K562 (cell line): ENCODE data around the gene TCEAL5. TPM values are rescaled to one million over a fixed set of nuclear protein-coding genes. Genes with fewer than 3 reads are reported as not detected.

Experiments
- ATAC-seq: fragments of 200-7000 bp; cut with Tn5 transposase; 3 replicates; pipeline ENCODE4 v1.9.1; 2020; ENCODE audit warnings: moderate library complexity
- BruUV-seq: library from RNA; stranded (reverse); fragments of 400-500 nt; replicated peaks from 2 replicates; lab custom pipeline; 2021; lab: Mats Ljungman, UMichigan
- CTCF ChIA-PET: fragments of 300-600 bp; formaldehyde crosslinking; extraction: SDS; loops from one replicate; lab custom pipeline; 2021; ENCODE audit warnings: low intra/inter-chr PET ratio; lab: Yijun Ruan, JAX
- POLR2A ChIA-PET: fragments of 300-600, 350-650 bp; sonication (Branson Sonifier 250); formaldehyde crosslinking; extraction: SDS; loops from one replicate; lab custom pipeline; 2021; ENCODE audit warnings: antibody characterized with exemption, inconsistent platforms; lab: Yijun Ruan, JAX
- DNase-seq, 4 experiments: peaks; one replicate each; pipeline versions ENCODE4 v3.0.0 to v3.0.0-alpha.2; 2011 to 2018; ENCODE audit warnings: low spot score in 3 of 4, mixed read lengths in 3 of 4; ENCODE audit errors: extremely low read depth in 1 of 4
- FAIRE-seq: peaks from 2 replicates; lab custom pipeline; 2011; peaks lifted over from hg19 to GRCh38; lab: Jason Lieb, UNC
- H2AFZ ChIP-seq: 2 replicates; pipeline ENCODE4 v1.6.0; 2011; ENCODE audit warnings: low read depth, low read length, control low read depth, inconsistent platforms
- H3K27ac ChIP-seq: fragments of 200-600 bp; 3 replicates; pipeline ENCODE4 v1.8.0; 2011; ENCODE audit warnings: low read depth, mild to moderate bottlenecking, control low read depth, inconsistent platforms, low read length, moderate library complexity, mixed read lengths; ENCODE audit errors: extremely low read depth
- H3K27me3 ChIP-seq, 2 experiments: fragments of 300-600 bp in 1 of 2; 2 replicates in 1 of 2; 3 replicates in 1 of 2; pipeline versions ENCODE4 v1.6.0 to v1.8.0; 2011; ENCODE audit warnings: inconsistent platforms in 2 of 2, low read length in 2 of 2, mild to moderate bottlenecking in 1 of 2, mixed read lengths in 1 of 2, moderate library complexity in 1 of 2; ENCODE audit not compliant: control insufficient read depth in 2 of 2, insufficient read depth in 2 of 2
- H3K36me3 ChIP-seq: fragments of 300-600 bp; 3 replicates; pipeline ENCODE4 v1.8.0; 2011; ENCODE audit warnings: mild to moderate bottlenecking, low read length, inconsistent platforms; ENCODE audit not compliant: control insufficient read depth, insufficient read depth
- H3K4me1 ChIP-seq, 2 experiments: fragments of 200-600 bp in 1 of 2; replicated peaks in 1 of 2; 2 replicates in 1 of 2; 3 replicates in 1 of 2; pipeline versions ENCODE4 v1.5.1 to v1.8.0; 2011; ENCODE audit warnings: inconsistent platforms in 2 of 2, low read length in 2 of 2, mild to moderate bottlenecking in 1 of 2, mixed read lengths in 1 of 2, moderate library complexity in 1 of 2; ENCODE audit not compliant: control insufficient read depth in 2 of 2, insufficient read depth in 2 of 2
- H3K4me2 ChIP-seq: 2 replicates; pipeline ENCODE4 v1.6.1; 2011; ENCODE audit warnings: low read length, control low read depth, inconsistent platforms, mixed read lengths; ENCODE audit not compliant: insufficient read depth
- H3K4me3 ChIP-seq: fragments of 200-600 bp; sonication (generic), shearing (Covaris generic); 2 replicates; pipeline ENCODE4 v1.5.1; 2016; ENCODE audit warnings: control low read depth, inconsistent platforms
- H3K79me2 ChIP-seq: fragments of 200-600 bp; 3 replicates; pipeline ENCODE4 v1.8.0; 2011; ENCODE audit warnings: low read length, inconsistent platforms; ENCODE audit not compliant: control insufficient read depth, insufficient read depth
- H3K9ac ChIP-seq, 2 experiments: 2 replicates each; pipeline versions ENCODE4 v1.6.0 to v1.6.1; 2011; ENCODE audit warnings: low read depth in 2 of 2, low read length in 2 of 2, control low read depth in 1 of 2, inconsistent platforms in 1 of 2, mild to moderate bottlenecking in 1 of 2, mixed read lengths in 1 of 2; ENCODE audit not compliant: insufficient read depth in 1 of 2
- H3K9me1 ChIP-seq: one replicate; pipeline ENCODE4 v1.6.0; 2011; ENCODE audit warnings: inconsistent platforms, mild to moderate bottlenecking, low read length, moderate library complexity; ENCODE audit not compliant: control insufficient read depth, insufficient read depth
- H3K9me3 ChIP-seq: replicated peaks from 2 replicates; pipeline ENCODE4 v1.5.1; 2011; ENCODE audit warnings: low read depth, low read length, inconsistent platforms; ENCODE audit not compliant: control insufficient read depth, insufficient read depth
- H4K20me1 ChIP-seq: replicated peaks from 2 replicates; pipeline ENCODE4 v1.6.1; 2011; ENCODE audit warnings: low read length, inconsistent platforms, mixed read lengths; ENCODE audit not compliant: control insufficient read depth, insufficient read depth
- CTCF ChIP-seq, 3 experiments: IDR thresholded peaks in 2 of 3; conservative IDR thresholded peaks in 1 of 3; 2 replicates each; pipeline ENCODE4 v1.5.1; 2011 to 2012; ENCODE audit warnings: low read length in 3 of 3, mild to moderate bottlenecking in 3 of 3, control low read depth in 2 of 3, improper control_type of control experiment in 1 of 3, inconsistent platforms in 1 of 3, low read depth in 1 of 3, mixed read lengths in 1 of 3, moderate library complexity in 1 of 3; ENCODE audit not compliant: insufficient read depth in 2 of 3
- HNRNPK ChIP-seq: fragments of 200-400 bp; formaldehyde crosslinking; IDR thresholded peaks from one replicate; pipeline ENCODE4 v1.6.1; 2018; ENCODE audit warnings: mild to moderate bottlenecking, low read depth, low read length; ENCODE audit not compliant: poor library complexity, severe bottlenecking
- NKRF ChIP-seq: fragments of 450-650 bp; IDR thresholded peaks from 2 replicates; pipeline ENCODE4 v1.6.1; 2016; ENCODE audit warnings: borderline replicate concordance
- PTTG1 ChIP-seq: fragments of 450-650 bp; IDR thresholded peaks from 2 replicates; pipeline ENCODE4 v1.6.1; 2016; ENCODE audit warnings: low read depth, mild to moderate bottlenecking, missing genetic modification characterization, missing compliant biosample characterization
- RBM34 ChIP-seq: fragments of 200-400 bp; formaldehyde crosslinking; IDR thresholded peaks from 2 replicates; pipeline ENCODE4 v1.6.1; 2018; ENCODE audit warnings: low read length, borderline replicate concordance; ENCODE audit not compliant: insufficient read depth
- ZFP91 ChIP-seq: sonication (generic); formaldehyde crosslinking; IDR thresholded peaks from 2 replicates; pipeline ENCODE4 v1.8.0; 2022; ENCODE audit warnings: mild to moderate bottlenecking, missing genetic modification reagents
- ZNF212 ChIP-seq: fragments of 450-650 bp; formaldehyde crosslinking; IDR thresholded peaks from 2 replicates; pipeline ENCODE4 v1.4.0; 2020; ENCODE audit warnings: mild to moderate bottlenecking
- WGBS: fragments of 100-300 bp; shearing (Covaris generic); methylation state at CpG from one replicate; pipeline ENCODE4 v1.1.6; 2016; ENCODE audit warnings: low coverage, mixed read lengths; ENCODE audit not compliant: insufficient coverage; ENCODE audit errors: missing lambda C conversion rate; 5-methylcytosine and 5-hydroxymethylcytosine counted together
- in situ Hi-C: fragments of 300-500 bp; cut with MboI; formaldehyde crosslinking; loops from 4 replicates; pipeline ENCODE4 v1.15.0; 2018; ENCODE audit warnings: inconsistent platforms, mixed read lengths
- intact Hi-C: fragments of 100-400 bp; cut with micrococcal nuclease; formaldehyde crosslinking; loops from 2 replicates; pipeline ENCODE4 v1.14.2; 2022
- polyA plus RNA-seq, 8 experiments: library from polyadenylated mRNA; depleted of rRNA in 4 of 8; stranded (reverse) in 5 of 8; unstranded in 3 of 8; fragments of >200 nt; fragmentation: Nextera tagmentation in 2 of 8; fragmentation: Illumina TruSeq in 1 of 8; extraction: Ambion mirVana in 2 of 8; extraction: Trizol in 1 of 8; gene quantifications; 2 replicates each; pipeline versions ENCODE4 v1.2.1 to v1.2.3, GENCODE V29; 2011 to 2014; ENCODE audit warnings: inconsistent platforms in 1 of 8, missing spikeins in 1 of 8
- total RNA-seq, 7 experiments: library from RNA; depleted of rRNA in 6 of 7; stranded (reverse); fragments of >200 nt in 6 of 7; fragmentation: Illumina TruSeq in 2 of 7; extraction: Trizol in 2 of 7; gene quantifications; 2 replicates each; pipeline versions ENCODE4 v1.2.1 to v1.2.3, GENCODE V29; 2011 to 2021; ENCODE audit warnings: low replicate concordance in 1 of 7

TCEAL5 gene
- total and polyA plus RNA-seq, 9 of the 15 experiments (the other 6 are each of a cell fraction or from before 2014, with no cell fraction given) = 0.10 to 0.18 TPM; not detected in 7

- Histone ChIP-seq H3K27ac (no peak overlapping the region), H3K27me3 (no peaks in the 10 kb centered on the region), H3K79me2 (no peaks in the 10 kb centered on the region), H3K9me1 (no peaks in the 10 kb centered on the region), H4K20me1 (no peaks in the 10 kb centered on the region), H3K4me1 (no peaks in the 10 kb centered on the region), H3K36me3 (no peaks in the 10 kb centered on the region), H3K4me3 (no peak overlapping the region), H3K9me3 (no peaks in the 10 kb centered on the region), H3K9ac (no peak overlapping the region), H3K4me2 (no peak overlapping the region), H2AFZ (no peak overlapping the region)
- no peak for DNase-seq
- BruUV-seq = no TSS peak
- TF ChIP-seq ZNF212 (CRISPR knock-in tag) (no peak), RBM34 (no peak)
- no peak for ATAC-seq
- in situ Hi-C loops (no loop called here), intact Hi-C loops (no loop called here)
- no peak for FAIRE-seq
- 17% methylated on average over 2 of the region's 2 CpGs for WGBS
- ChIA-PET CTCF (no interaction called here), POLR2A (no interaction called here)
Observed at GRCh38 chrX:103293118-103293517, 16.6 kb upstream of the TCEAL5 start.

GRCh38 chrX:103279624-103280023, 3.1 kb upstream of the TCEAL5 start:
- H3K27me3 ChIP-seq = peaks cover 4 to 12% of the 10 kb centered on the region in 2 experiments; a peak in 3 of 5 replicates
- no peak overlapping the region for H3K4me2 ChIP-seq
- POLR2A ChIA-PET = no interaction called here
- no peak overlapping the region for H2AFZ ChIP-seq
- WGBS = 0% methylated on average over 1 of the region's 1 CpG
- in situ Hi-C loops = no loop called here
- H3K4me1 ChIP-seq = no peaks in the 10 kb centered on the region; a peak in 1 of 5 replicates
- H3K27ac ChIP-seq = no peak overlapping the region
- no peaks in the 10 kb centered on the region for H3K79me2 ChIP-seq
- no peak overlapping the region for H3K4me3 ChIP-seq
- no peak for DNase-seq
- no TSS peak for BruUV-seq
- no peak for FAIRE-seq
- H4K20me1 ChIP-seq = no peaks in the 10 kb centered on the region
- H3K9me3 ChIP-seq = 0 out of 2 replicates have a peak, but pooled peaks cover 3% of the 10 kb centered on the region
- H3K9me1 ChIP-seq = no peaks in the 10 kb centered on the region
- H3K36me3 ChIP-seq = no peaks in the 10 kb centered on the region
- CTCF ChIA-PET = no interaction called here
- intact Hi-C loops = no loop called here
- no peak for ATAC-seq
- H3K9ac ChIP-seq = no peak overlapping the region
- TF ChIP-seq CTCF (IDR thresholded peaks at IDR 0.05 in 2 of 3, conservative IDR thresholded peaks at IDR 0.05 in 1 of 3; ENCODE audit: insufficient read depth in 2 of 3, low read depth in 1 of 3, low read length in 3 of 3) = no peak
- no peak for TF ChIP-seq HNRNPK
- TF ChIP-seq NKRF = no peak
- TF ChIP-seq PTTG1 = no peak
- TF ChIP-seq ZFP91 (CRISPR knock-in tag) = no peak
